H1 (cell line): ENCODE measurements around the gene SMIM31. TPM values are rescaled to one million over a fixed set of nuclear protein-coding genes. Genes with fewer than 3 reads are reported as not detected.
A peak's percentile ranks its signal among the peaks of the same experiment; 100 is the strongest.

Experiments
- CTCF ChIA-PET: fragments of 300-600 bp; sonication (Branson Sonifier 250); formaldehyde crosslinking; loops from one replicate; lab custom pipeline; 2021; ENCODE audit not compliant: partially characterized antibody; lab: Charles Lee
- POLR2A ChIA-PET: fragments of 300-600 bp; sonication (Branson Sonifier 250); formaldehyde crosslinking; loops from one replicate; lab custom pipeline; 2021; ENCODE audit warnings: inconsistent platforms; ENCODE audit not compliant: partially characterized antibody; lab: Charles Lee
- DNase-seq, 2 experiments: peaks; one replicate each; pipeline versions ENCODE4 v3.0.0 to v3.0.0-alpha.2; 2010 to 2022; ENCODE audit warnings: low spot score in 2 of 2, low read depth in 1 of 2, mixed read lengths in 1 of 2
- FAIRE-seq: peaks from 2 replicates; lab custom pipeline; 2011; peaks lifted over from hg19 to GRCh38; lab: Jason Lieb, UNC
- H2AFZ ChIP-seq: 2 replicates; pipeline ENCODE4 v1.8.1; 2012; ENCODE audit warnings: low read length, inconsistent platforms
- H2AK5ac ChIP-seq: 2 replicates; pipeline ENCODE4 v1.6.1; 2013; ENCODE audit warnings: low read depth, low read length
- H2BK120ac ChIP-seq: replicated peaks from 2 replicates; pipeline ENCODE3; 2013; ENCODE audit warnings: low read depth, low read length, inconsistent platforms
- H2BK12ac ChIP-seq: 2 replicates; pipeline ENCODE4 v1.6.1; 2013; ENCODE audit warnings: low read depth, low read length
- H2BK15ac ChIP-seq: 2 replicates; pipeline ENCODE4 v1.6.1; 2013; ENCODE audit warnings: low read length
- H2BK20ac ChIP-seq: 2 replicates; pipeline ENCODE4 v1.6.1; 2013; ENCODE audit warnings: low read length
- H2BK5ac ChIP-seq: 2 replicates; pipeline ENCODE4 v1.6.1; 2013; ENCODE audit warnings: low read depth, low read length
- H3K14ac ChIP-seq: 2 replicates; pipeline ENCODE4 v1.6.1; 2013; ENCODE audit warnings: inconsistent platforms; ENCODE audit not compliant: insufficient read length
- H3K18ac ChIP-seq: 2 replicates; pipeline ENCODE4 v1.6.1; 2013; ENCODE audit warnings: low read length; ENCODE audit errors: extremely low read depth
- H3K23ac ChIP-seq: 2 replicates; pipeline ENCODE4 v1.6.1; 2013; ENCODE audit warnings: inconsistent platforms; ENCODE audit not compliant: insufficient read length
- H3K23me2 ChIP-seq: 2 replicates; pipeline ENCODE4 v1.6.1; 2013; ENCODE audit warnings: low read depth, low read length
- H3K27ac ChIP-seq: 2 replicates; pipeline ENCODE4 v1.6.1; 2011; ENCODE audit warnings: low read depth, low read length, inconsistent platforms
- H3K27me3 ChIP-seq, 4 experiments: replicated peaks in 1 of 4; 1 replicate in 1 of 4; 2 replicates in 3 of 4; pipeline versions ENCODE4 v1.6.1 to v1.8.1; 2011 to 2013; ENCODE audit warnings: low read length in 3 of 4, mild to moderate bottlenecking in 3 of 4, inconsistent platforms in 2 of 4, mixed read lengths in 2 of 4, moderate library complexity in 1 of 4; ENCODE audit not compliant: control insufficient read depth in 3 of 4, insufficient read depth in 3 of 4; ENCODE audit errors: extremely low read depth in 1 of 4
- H3K36me3 ChIP-seq, 4 experiments: 2 replicates each; pipeline versions ENCODE4 v1.6.1 to v1.8.1; 2011 to 2013; ENCODE audit warnings: mild to moderate bottlenecking in 4 of 4, low read length in 3 of 4, moderate library complexity in 2 of 4, control low read depth in 1 of 4, inconsistent platforms in 1 of 4; ENCODE audit not compliant: insufficient read depth in 4 of 4, control insufficient read depth in 2 of 4
- H3K4ac ChIP-seq: replicated peaks from 2 replicates; pipeline ENCODE3; 2013; ENCODE audit warnings: low read length, low read depth, mixed read lengths, inconsistent platforms; ENCODE audit not compliant: insufficient read length
- H3K4me1 ChIP-seq, 4 experiments: replicated peaks in 1 of 4; 1 replicate in 1 of 4; 2 replicates in 3 of 4; pipeline versions ENCODE4 v1.6.1 to v1.8.1; 2011 to 2013; ENCODE audit warnings: low read length in 3 of 4, inconsistent platforms in 2 of 4, mixed read lengths in 1 of 4; ENCODE audit not compliant: insufficient read depth in 4 of 4, control insufficient read depth in 3 of 4
- H3K4me2 ChIP-seq, 2 experiments: 2 replicates each; pipeline versions ENCODE4 v1.6.1 to v1.8.1; 2011 to 2013; ENCODE audit warnings: low read depth in 2 of 2, low read length in 2 of 2, control low read depth in 1 of 2, inconsistent platforms in 1 of 2, mild to moderate bottlenecking in 1 of 2; ENCODE audit not compliant: insufficient read depth in 1 of 2
- H3K4me3 ChIP-seq, 4 experiments: fragments of 200-600, 300-600 bp in 1 of 4; sonication (generic), shearing (Covaris generic), sonication (Bioruptor Twin) in 1 of 4; 2 replicates each; pipeline versions ENCODE4 v1.5.1 to v1.8.1; 2011 to 2016; ENCODE audit warnings: low read length in 4 of 4, low read depth in 3 of 4, control low read depth in 2 of 4, inconsistent platforms in 2 of 4, mild to moderate bottlenecking in 2 of 4, mixed read lengths in 1 of 4, moderate library complexity in 1 of 4; ENCODE audit not compliant: insufficient read depth in 2 of 4; ENCODE audit errors: extremely low read depth in 1 of 4
- H3K56ac ChIP-seq: replicated peaks from 2 replicates; pipeline ENCODE3; 2013; ENCODE audit warnings: low read depth, mild to moderate bottlenecking, mixed read lengths, low read length, inconsistent platforms; ENCODE audit not compliant: insufficient read length
- H3K79me1 ChIP-seq: 2 replicates; pipeline ENCODE4 v1.6.1; 2013; ENCODE audit warnings: low read depth, low read length, control low read depth
- H3K79me2 ChIP-seq, 2 experiments: 2 replicates each; pipeline versions ENCODE4 v1.6.1 to v1.8.1; 2012 to 2013; ENCODE audit warnings: low read length in 2 of 2, mild to moderate bottlenecking in 2 of 2, inconsistent platforms in 1 of 2; ENCODE audit not compliant: insufficient read depth in 2 of 2, control insufficient read depth in 1 of 2
- H3K9ac ChIP-seq, 4 experiments: replicated peaks in 1 of 4; 1 replicate in 1 of 4; 2 replicates in 3 of 4; pipeline versions ENCODE4 v1.6.1 to v1.8.1; 2011 to 2013; ENCODE audit warnings: low read depth in 3 of 4, low read length in 3 of 4, control low read depth in 2 of 4, mild to moderate bottlenecking in 2 of 4, moderate library complexity in 2 of 4, inconsistent platforms in 1 of 4; ENCODE audit errors: extremely low read depth in 1 of 4
- H3K9me3 ChIP-seq, 2 experiments: 2 replicates each; pipeline versions ENCODE4 v1.6.1 to v1.8.1; 2012 to 2013; ENCODE audit warnings: mild to moderate bottlenecking in 2 of 2, moderate library complexity in 2 of 2, control low read depth in 1 of 2, inconsistent platforms in 1 of 2, low read depth in 1 of 2, low read length in 1 of 2, mixed read lengths in 1 of 2; ENCODE audit not compliant: insufficient read depth in 2 of 2
- H4K20me1 ChIP-seq, 2 experiments: replicated peaks in 1 of 2; 2 replicates each; pipeline versions ENCODE3 to v1.8.1; 2011 to 2013; ENCODE audit warnings: inconsistent platforms in 2 of 2, low read length in 2 of 2, mild to moderate bottlenecking in 1 of 2; ENCODE audit not compliant: insufficient read depth in 2 of 2, control insufficient read depth in 1 of 2
- H4K5ac ChIP-seq: 2 replicates; pipeline ENCODE4 v1.6.1; 2013; ENCODE audit warnings: low read length, low read depth, mixed read lengths, inconsistent platforms; ENCODE audit not compliant: insufficient read length
- H4K8ac ChIP-seq: 2 replicates; pipeline ENCODE4 v1.8.0; 2013; ENCODE audit warnings: mild to moderate bottlenecking, moderate library complexity, low read length, inconsistent platforms; ENCODE audit not compliant: insufficient read depth; ENCODE audit errors: extremely low read depth
- H4K91ac ChIP-seq: replicated peaks from 2 replicates; pipeline ENCODE3; 2013; ENCODE audit warnings: low read length, mixed read lengths, inconsistent platforms; ENCODE audit not compliant: insufficient read length
- CBX5 ChIP-seq: fragments of 300-800, 300-1000 bp; sonication (generic); IDR thresholded peaks from 2 replicates; pipeline ENCODE4 v1.7.1; 2016; ENCODE audit warnings: antibody characterized with exemption, low read length, low read depth
- EGR1 ChIP-seq: IDR thresholded peaks from 2 replicates; pipeline ENCODE4 v1.6.1; 2011; ENCODE audit warnings: low read depth, low read length, borderline replicate concordance
- GABPA ChIP-seq: IDR thresholded peaks from 2 replicates; pipeline ENCODE4 v1.6.1; 2011; ENCODE audit warnings: mild to moderate bottlenecking, low read length, moderate library complexity, borderline replicate concordance; ENCODE audit not compliant: insufficient read depth
- HDAC6 ChIP-seq: IDR thresholded peaks from one replicate; pipeline ENCODE4 v1.7.1; 2012; ENCODE audit warnings: low read depth, mild to moderate bottlenecking, inconsistent platforms, low read length, moderate library complexity
- JUN ChIP-seq: IDR thresholded peaks from 2 replicates; pipeline ENCODE4 v1.6.1; 2011; ENCODE audit warnings: low read depth, mild to moderate bottlenecking, improper control_type of control experiment, low read length
- JUND ChIP-seq: IDR thresholded peaks from 2 replicates; pipeline ENCODE4 v1.6.1; 2011; ENCODE audit warnings: mild to moderate bottlenecking, improper control_type of control experiment, low read length
- NRF1 ChIP-seq: IDR thresholded peaks from 2 replicates; pipeline ENCODE4 v1.6.1; 2011; ENCODE audit warnings: mild to moderate bottlenecking, low read depth, low read length, improper control_type of control experiment
- RFX5 ChIP-seq: IDR thresholded peaks from 2 replicates; pipeline ENCODE4 v1.6.1; 2011; ENCODE audit warnings: low read depth, low read length, improper control_type of control experiment, borderline replicate concordance
- SAP30 ChIP-seq: fragments of 300-600 bp; sonication (generic); IDR thresholded peaks from 2 replicates; pipeline ENCODE4 v1.7.1; 2012; ENCODE audit warnings: low read length, moderate library complexity, mild to moderate bottlenecking, inconsistent platforms; ENCODE audit not compliant: insufficient read depth, insufficient replicate concordance
- SIN3A ChIP-seq, 2 experiments: IDR thresholded peaks in 1 of 2; conservative IDR thresholded peaks in 1 of 2; 2 replicates each; pipeline ENCODE4 v1.6.1; 2011 to 2012; ENCODE audit warnings: low read length in 2 of 2, improper control_type of control experiment in 1 of 2, low read depth in 1 of 2, mild to moderate bottlenecking in 1 of 2
- SP4 ChIP-seq: IDR thresholded peaks from 2 replicates; pipeline ENCODE4 v1.6.1; 2012; ENCODE audit warnings: low read length, inconsistent platforms
- WGBS, 2 experiments: shearing (Covaris generic) in 1 of 2; methylation state at CpG; one replicate each; pipeline versions ENCODE4 v1.1.6 to v1.1.7; 2013 to 2015; ENCODE audit warnings: low lambda C conversion rate in 2 of 2, mixed read lengths in 2 of 2, inconsistent platforms in 1 of 2, low coverage in 1 of 2, missing lambda C conversion rate in 1 of 2; ENCODE audit not compliant: insufficient replicate concordance in 2 of 2, insufficient coverage in 1 of 2, insufficient read length in 1 of 2; ENCODE audit errors: extremely low coverage in 1 of 2, missing lambda C conversion rate in 1 of 2; 5-methylcytosine and 5-hydroxymethylcytosine counted together
- polyA plus RNA-seq, 7 experiments: library from polyadenylated mRNA; depleted of rRNA in 3 of 7; stranded (reverse) in 5 of 7; unstranded in 2 of 7; fragments of >200 nt in 5 of 7; fragments of 200-250 nt in 2 of 7; gene quantifications; 1 replicate in 5 of 7; 2 replicates in 1 of 7; 4 replicates in 1 of 7; pipeline versions ENCODE4 v1.2.1 to v1.2.3, GENCODE V29; 2011 to 2013; ENCODE audit warnings: missing spikeins in 2 of 7, mixed read lengths in 2 of 7
- total RNA-seq: library from RNA; stranded (reverse); fragmentation: NEBNext Ultra II Directional; extraction: Animal tissue kit (Norgen Biotek cat#: 25700); gene quantifications from 2 replicates; pipeline ENCODE4 v1.2.1, GENCODE V29; 2021
- TF ChIP-seq, protein P1 (sequence below): IDR thresholded peaks from 2 replicates; pipeline ENCODE4 v1.6.1; 2012; ENCODE audit warnings: inconsistent platforms

The SMIM31 gene
- total and polyA plus RNA-seq, 2 of the 8 experiments (the other 6 are each of a cell fraction or from before 2014, with no cell fraction given), result not detected

DNA sequence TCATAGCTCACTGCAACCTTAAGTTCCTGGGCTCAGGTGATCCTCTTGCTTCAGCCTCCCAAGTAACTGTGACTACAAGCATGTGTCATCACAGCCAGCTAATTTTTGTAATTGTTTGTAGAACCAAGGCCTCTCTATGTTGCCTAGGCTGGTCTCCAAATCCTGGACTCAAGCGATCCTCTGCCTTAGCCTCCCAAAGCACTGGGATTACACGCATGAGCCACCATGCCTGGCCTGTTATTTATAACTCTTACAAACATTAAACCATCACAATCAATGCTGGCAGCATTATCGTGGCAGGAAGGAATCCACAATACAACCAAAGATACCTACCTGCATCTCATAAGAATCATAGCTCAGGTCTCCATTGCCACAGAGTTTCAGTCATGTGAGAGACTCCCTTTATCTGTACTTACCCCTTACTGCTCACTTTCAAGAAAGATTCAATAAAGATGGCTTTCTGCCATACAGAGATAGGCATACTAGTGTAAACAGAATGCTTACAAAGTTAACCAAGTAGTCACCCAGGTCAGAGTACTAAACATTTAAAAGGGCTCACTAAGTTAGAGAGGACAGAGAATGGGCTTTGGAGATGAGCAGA, 48.5 kb downstream of the SMIM31 start:
- CTCF ChIA-PET, result interaction anchor here (1.2 to 2.0 kb wide), 6 partner anchors 9 to 129 kb away, joined by 3 to 6 read pairs (median 4); no protein-coding TSS in a partner anchor
- Histone ChIP-seq H3K23me2 (no peaks in the 10 kb centered on the region), H2BK120ac (peak overlapping the region; percentile 79), H3K9me3 (no peaks in the 10 kb centered on the region), H3K36me3 (no peaks in the 10 kb centered on the region), H3K4me3 (no peak overlapping the region), H4K8ac (no peak overlapping the region), H2BK12ac (peak overlapping the region; percentile 76; the same call in 1 of the 2 replicates), H3K79me1 (no peaks in the 10 kb centered on the region), H2BK5ac (peak overlapping the region; percentile 54; the same call in 1 of the 2 replicates), H3K23ac (no peak overlapping the region), H4K5ac (no peak overlapping the region), H2AFZ (no peak overlapping the region), H3K27ac (no peak overlapping the region), H4K91ac (peak overlapping the region; percentile 56), H2AK5ac (no peak overlapping the region), H3K79me2 (no peaks in the 10 kb centered on the region), H3K4ac (no peak overlapping the region), H2BK15ac (0 out of 2 replicates have a peak overlapping the region, but pooled peaks have one; percentile 93), H3K56ac (no peak overlapping the region), H3K27me3 (no peaks in the 10 kb centered on the region), H3K14ac (no peak overlapping the region), H3K18ac (peak overlapping the region; percentile 81), H4K20me1 (no peaks in the 10 kb centered on the region), H3K4me2 (no peak overlapping the region), H3K4me1 (peaks cover 0 to 13% (median 9%) of the 10 kb centered on the region in 4 experiments; a peak in 4 of 7 replicates), H2BK20ac (peak overlapping the region; percentile 94), H3K9ac (peak overlapping the region in 2 of 4 experiments; percentile 0 to 18; a peak in 1 of 7 replicates)
- no peak for TF ChIP-seq JUN
- no peak for TF ChIP-seq RFX5
- TF ChIP-seq, protein P1, sequence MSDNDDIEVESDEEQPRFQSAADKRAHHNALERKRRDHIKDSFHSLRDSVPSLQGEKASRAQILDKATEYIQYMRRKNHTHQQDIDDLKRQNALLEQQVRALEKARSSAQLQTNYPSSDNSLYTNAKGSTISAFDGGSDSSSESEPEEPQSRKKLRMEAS, result no peak
- TF ChIP-seq NRF1, result no peak
- no peak for TF ChIP-seq HDAC6
- no peak for TF ChIP-seq EGR1
- TF ChIP-seq SAP30, result no peak
- no peak for TF ChIP-seq SP4
- TF ChIP-seq CBX5, result no peak
- TF ChIP-seq JUND, result no peak
- TF ChIP-seq GABPA, result no peak
- TF ChIP-seq SIN3A (conservative IDR thresholded peaks at IDR 0.05 in 1 of 2, IDR thresholded peaks at IDR 0.05 in 1 of 2; ENCODE audit: low read depth in 1 of 2, low read length in 2 of 2), result no peak
- WGBS, 2 experiments, result 92% methylated on average over 3 of the region's 3 CpGs; no CpG with 5 or more reads in 1 of the 2 experiments
- POLR2A ChIA-PET, result interaction anchor here (1.7 kb wide), 1 partner anchor 11 kb away, joined by 3 read pairs; no protein-coding TSS in a partner anchor
- DNase-seq, result no peak
- no peak for FAIRE-seq
